OCI-LY1 (cell line): ENCODE measurements around the gene FADS2.

Experiments used
- H2AFZ ChIP-seq: fragments of 200-600 bp; sonication (generic), shearing (Covaris generic); 2 replicates; pipeline ENCODE4 v1.6.0; 2014; ENCODE audit warnings: antibody characterized with exemption, mild to moderate bottlenecking, low read length
- H3F3A ChIP-seq: fragments of 200-600 bp; sonication (generic), shearing (Covaris generic); 2 replicates; pipeline ENCODE4 v1.6.0; 2014; ENCODE audit warnings: mild to moderate bottlenecking, antibody characterized with exemption, low read length, moderate library complexity; ENCODE audit not compliant: insufficient read depth
- H3K27ac ChIP-seq: fragments of 200-600 bp; sonication (generic); 2 replicates; pipeline ENCODE4 v1.5.1; 2014; ENCODE audit warnings: low read length, mixed run types, mild to moderate bottlenecking, low read depth; ENCODE audit not compliant: poor library complexity, severe bottlenecking
- H3K27me3 ChIP-seq: fragments of 200-600 bp; sonication (generic); 2 replicates; pipeline ENCODE4 v1.6.0; 2014; ENCODE audit warnings: antibody characterized with exemption, mild to moderate bottlenecking, low read length, moderate library complexity; ENCODE audit not compliant: insufficient read depth
- H3K36me3 ChIP-seq: fragments of 200-600 bp; sonication (generic); 2 replicates; pipeline ENCODE4 v1.6.1; 2014; ENCODE audit warnings: mild to moderate bottlenecking, antibody characterized with exemption, low read length, moderate library complexity, mixed read lengths; ENCODE audit not compliant: insufficient read depth
- H3K4me1 ChIP-seq: fragments of 200-600 bp; sonication (generic); 2 replicates; pipeline ENCODE4 v1.5.1; 2014; ENCODE audit warnings: mild to moderate bottlenecking, low read length, moderate library complexity; ENCODE audit not compliant: insufficient read depth, severe bottlenecking
- H3K4me2 ChIP-seq: fragments of 200-600 bp; sonication (generic), shearing (Covaris generic); 2 replicates; pipeline ENCODE4 v1.6.1; 2014; ENCODE audit warnings: low read length
- H3K4me3 ChIP-seq: fragments of 200-600 bp; sonication (generic); 2 replicates; pipeline ENCODE4 v1.5.1; 2014; ENCODE audit warnings: low read length, low read depth, mild to moderate bottlenecking, mixed read lengths; ENCODE audit not compliant: poor library complexity, severe bottlenecking
- H3K79me2 ChIP-seq: fragments of 200-600 bp; shearing (Covaris generic); 2 replicates; pipeline ENCODE4 v1.6.1; 2016; ENCODE audit warnings: mixed run types, low read length, mixed read lengths; ENCODE audit not compliant: insufficient read depth
- H3K9ac ChIP-seq: fragments of 200-600 bp; sonication (generic), shearing (Covaris generic); 2 replicates; pipeline ENCODE4 v1.6.1; 2014; ENCODE audit warnings: mild to moderate bottlenecking, low read length, mixed read lengths
- H3K9me2 ChIP-seq: fragments of 200-600 bp; sonication (generic), shearing (Covaris generic); 2 replicates; pipeline ENCODE4 v1.6.1; 2014; ENCODE audit warnings: low read depth, mild to moderate bottlenecking, low read length, mixed read lengths
- H3K9me3 ChIP-seq: fragments of 200-600 bp; shearing (Covaris generic); 2 replicates; pipeline ENCODE4 v1.6.1; 2014; ENCODE audit warnings: low read length, mixed read lengths
- H4K20me1 ChIP-seq: fragments of 200-600 bp; sonication (generic), shearing (Covaris generic); 2 replicates; pipeline ENCODE4 v1.6.0; 2016; ENCODE audit warnings: mild to moderate bottlenecking, low read length; ENCODE audit not compliant: insufficient read depth
- CTCF ChIP-seq: fragments of 200-600 bp; sonication (generic), shearing (Covaris generic); IDR thresholded peaks from 2 replicates; pipeline ENCODE4 v1.5.1; 2017; ENCODE audit warnings: mild to moderate bottlenecking, antibody characterized with exemption, low read length, moderate library complexity, mixed read lengths
- EZH2 ChIP-seq: fragments of 200-600 bp; sonication (generic), shearing (Covaris generic); IDR thresholded peaks from 2 replicates; pipeline ENCODE4 v1.8.0; 2017; ENCODE audit warnings: borderline replicate concordance, mixed run types, mild to moderate bottlenecking, antibody characterized with exemption, low read length, moderate library complexity, mixed read lengths

Gene FADS2

GRCh38 chr11:61862714-61863547 lies 34.8 kb downstream of the FADS2 start:
- Histone ChIP-seq H4K20me1 (no peaks in the 10 kb centered on the region), H3K4me1 (no peaks in the 10 kb centered on the region), H3K9ac (no peak overlapping the region), H3K9me2 (no peaks in the 10 kb centered on the region), H3K9me3 (no peaks in the 10 kb centered on the region), H3K4me2 (no peak overlapping the region), H3K4me3 (no peak overlapping the region), H3K27ac (no peak overlapping the region), H3F3A (no peaks in the 10 kb centered on the region), H3K79me2 (no peaks in the 10 kb centered on the region), H3K36me3 (peaks cover 58% of the 10 kb centered on the region), H2AFZ (no peak overlapping the region), H3K27me3 (no peaks in the 10 kb centered on the region; the same call in 1 of the 2 replicates)
- no peak for TF ChIP-seq EZH2
- no peak for TF ChIP-seq CTCF

- Histone ChIP-seq H3K9me2 (no peaks in the 10 kb centered on the region), H3K4me3 (no peak overlapping the region), H3K27me3 (no peaks in the 10 kb centered on the region; the same call in 1 of the 2 replicates), H3K9ac (no peak overlapping the region), H3K79me2 (no peaks in the 10 kb centered on the region), H3F3A (no peaks in the 10 kb centered on the region), H3K4me2 (no peak overlapping the region), H3K36me3 (peaks cover 58% of the 10 kb centered on the region), H3K9me3 (no peaks in the 10 kb centered on the region), H3K4me1 (no peaks in the 10 kb centered on the region), H4K20me1 (no peaks in the 10 kb centered on the region), H3K27ac (no peak overlapping the region), H2AFZ (no peak overlapping the region)
- no peak for TF ChIP-seq CTCF
- no peak for TF ChIP-seq EZH2
Observed at GRCh38 chr11:61863548-61864081, 35.5 kb downstream of the FADS2 start.

GRCh38 chr11:61864814-61865775 lies 37.0 kb downstream of the FADS2 start:
- Histone ChIP-seq H3K27me3 (no peaks in the 10 kb centered on the region; the same call in 1 of the 2 replicates), H3K36me3 (peaks cover 43% of the 10 kb centered on the region), H3K4me1 (no peaks in the 10 kb centered on the region), H3F3A (no peaks in the 10 kb centered on the region), H3K79me2 (no peaks in the 10 kb centered on the region), H3K27ac (no peak overlapping the region), H3K9me2 (no peaks in the 10 kb centered on the region), H3K9ac (no peak overlapping the region), H2AFZ (no peak overlapping the region), H3K4me3 (no peak overlapping the region), H4K20me1 (no peaks in the 10 kb centered on the region), H3K4me2 (no peak overlapping the region), H3K9me3 (no peaks in the 10 kb centered on the region)
- TF ChIP-seq CTCF (no peak), EZH2 (no peak)
